H9 (cell line): Measurements from ENCODE around the gene PLEKHG3. TPM values are rescaled to one million over a fixed set of nuclear protein-coding genes. Genes with fewer than 3 reads are reported as not detected.

Experiments
- DNase-seq: peaks from one replicate; pipeline ENCODE4 v3.0.0-alpha.2; 2017
- H2AFZ ChIP-seq: one replicate; pipeline ENCODE4 v1.6.1; 2013; ENCODE audit warnings: mild to moderate bottlenecking, low read length, control low read depth, moderate library complexity
- H2AK5ac ChIP-seq: 2 replicates; pipeline ENCODE4 v1.6.1; 2013; ENCODE audit warnings: low read length, control low read depth, mixed read lengths; ENCODE audit not compliant: insufficient read length
- H2BK120ac ChIP-seq: one replicate; pipeline ENCODE4 v1.6.1; 2013; ENCODE audit warnings: low read depth, mild to moderate bottlenecking, low read length, control low read depth, inconsistent platforms; ENCODE audit not compliant: poor library complexity, severe bottlenecking
- H2BK12ac ChIP-seq: 2 replicates; pipeline ENCODE4 v1.6.1; 2013; ENCODE audit warnings: low read length, control low read depth, mixed read lengths, low read depth; ENCODE audit not compliant: insufficient read length
- H2BK15ac ChIP-seq: 2 replicates; pipeline ENCODE4 v1.6.1; 2013; ENCODE audit warnings: low read depth, low read length, control low read depth
- H2BK20ac ChIP-seq: one replicate; pipeline ENCODE4 v1.6.1; 2013; ENCODE audit warnings: low read depth, mild to moderate bottlenecking, low read length, control low read depth, inconsistent platforms; ENCODE audit not compliant: poor library complexity, severe bottlenecking
- H2BK5ac ChIP-seq: 2 replicates; pipeline ENCODE4 v1.6.1; 2013; ENCODE audit warnings: low read length, control low read depth, mixed read lengths; ENCODE audit not compliant: insufficient read length
- H3K14ac ChIP-seq: 2 replicates; pipeline ENCODE4 v1.6.1; 2013; ENCODE audit warnings: low read length, control low read depth; ENCODE audit not compliant: insufficient read depth
- H3K18ac ChIP-seq: 2 replicates; pipeline ENCODE4 v1.6.1; 2013; ENCODE audit warnings: low read depth, mild to moderate bottlenecking, mixed read lengths, low read length, control low read depth; ENCODE audit not compliant: insufficient read length
- H3K23ac ChIP-seq: 2 replicates; pipeline ENCODE4 v1.6.1; 2013; ENCODE audit warnings: low read length, control low read depth, mixed read lengths, low read depth; ENCODE audit not compliant: insufficient read length
- H3K23me2 ChIP-seq: 2 replicates; pipeline ENCODE4 v1.6.1; 2013; ENCODE audit warnings: low read depth, mild to moderate bottlenecking, mixed read lengths, low read length, control low read depth; ENCODE audit not compliant: insufficient read length, poor library complexity, severe bottlenecking
- H3K27ac ChIP-seq: 2 replicates; pipeline ENCODE4 v1.5.1; 2013; ENCODE audit warnings: low read length, control low read depth, mixed read lengths, low read depth; ENCODE audit not compliant: insufficient read length
- H3K27me3 ChIP-seq: 2 replicates; pipeline ENCODE4 v1.6.1; 2013; ENCODE audit warnings: low read length, control low read depth, inconsistent platforms; ENCODE audit not compliant: insufficient read depth
- H3K4ac ChIP-seq: 2 replicates; pipeline ENCODE4 v1.6.1; 2013; ENCODE audit warnings: low read depth, mild to moderate bottlenecking, control low read depth, inconsistent platforms, low read length, moderate library complexity
- H3K4me1 ChIP-seq: 2 replicates; pipeline ENCODE4 v1.6.1; 2013; ENCODE audit warnings: low read length, control low read depth, inconsistent platforms; ENCODE audit not compliant: insufficient read depth
- H3K4me2 ChIP-seq: 2 replicates; pipeline ENCODE4 v1.6.1; 2013; ENCODE audit warnings: low read length, control low read depth, mixed read lengths; ENCODE audit not compliant: insufficient read length, insufficient read depth
- H3K56ac ChIP-seq: 2 replicates; pipeline ENCODE4 v1.6.1; 2013; ENCODE audit warnings: low read depth, mild to moderate bottlenecking, mixed read lengths, low read length, control low read depth; ENCODE audit not compliant: insufficient read length
- H3K79me1 ChIP-seq: 2 replicates; pipeline ENCODE4 v1.6.1; 2013; ENCODE audit warnings: low read depth, mild to moderate bottlenecking, moderate library complexity, low read length, control low read depth, inconsistent platforms; ENCODE audit not compliant: insufficient read depth, poor library complexity, severe bottlenecking
- H3K79me2 ChIP-seq: 2 replicates; pipeline ENCODE4 v1.6.1; 2013; ENCODE audit warnings: low read length, control low read depth, inconsistent platforms; ENCODE audit not compliant: insufficient read depth
- H3K9ac ChIP-seq: 2 replicates; pipeline ENCODE4 v1.6.1; 2013; ENCODE audit warnings: low read length, control low read depth, mixed read lengths; ENCODE audit not compliant: insufficient read length; ENCODE audit errors: extremely low read depth
- H3K9me3 ChIP-seq: one replicate; pipeline ENCODE4 v1.6.1; 2013; ENCODE audit warnings: low read depth, low read length, inconsistent platforms; ENCODE audit not compliant: control insufficient read depth
- H3T11ph ChIP-seq: one replicate; pipeline ENCODE4 v1.6.1; 2013; ENCODE audit warnings: mild to moderate bottlenecking, low read length, control low read depth, inconsistent platforms
- H4K20me1 ChIP-seq: one replicate; pipeline ENCODE4 v1.6.1; 2013; ENCODE audit not compliant: control insufficient read depth, insufficient read length, insufficient read depth
- H4K5ac ChIP-seq: 2 replicates; pipeline ENCODE4 v1.6.1; 2013; ENCODE audit warnings: low read depth, mild to moderate bottlenecking, mixed read lengths, low read length, control low read depth; ENCODE audit not compliant: insufficient read length
- H4K8ac ChIP-seq: replicated peaks from 2 replicates; pipeline ENCODE4 v1.6.1; 2013; ENCODE audit warnings: low read length, control low read depth, mixed read lengths, low read depth; ENCODE audit not compliant: insufficient read length
- H4K91ac ChIP-seq: 2 replicates; pipeline ENCODE4 v1.6.1; 2013; ENCODE audit warnings: low read depth, mild to moderate bottlenecking, moderate library complexity, mixed read lengths, low read length, control low read depth; ENCODE audit not compliant: insufficient read length
- H3K27ac Mint-ChIP-seq, 3 experiments: 2 replicates in 2 of 3; 3 replicates in 1 of 3; pipeline ENCODE4 v1.8.0; 2020 to 2021; ENCODE audit warnings: mixed read lengths in 3 of 3, mild to moderate bottlenecking in 1 of 3, moderate library complexity in 1 of 3
- H3K27me3 Mint-ChIP-seq: 2 replicates; pipeline ENCODE4 v1.8.0; 2021; ENCODE audit warnings: low read depth, mild to moderate bottlenecking, moderate library complexity, mixed read lengths
- H3K36me3 Mint-ChIP-seq, 3 experiments: 2 replicates in 2 of 3; 3 replicates in 1 of 3; pipeline ENCODE4 v1.8.0; 2020 to 2021; ENCODE audit warnings: low read depth in 3 of 3, mixed read lengths in 3 of 3; ENCODE audit not compliant: insufficient read depth in 1 of 3
- H3K4me1 Mint-ChIP-seq, 2 experiments: 2 replicates each; pipeline ENCODE4 v1.8.0; 2020; ENCODE audit warnings: mixed read lengths in 2 of 2
- H3K4me3 Mint-ChIP-seq, 2 experiments: 2 replicates in 1 of 2; 3 replicates in 1 of 2; pipeline ENCODE4 v1.8.0; 2020 to 2021; ENCODE audit warnings: mild to moderate bottlenecking in 2 of 2, mixed read lengths in 2 of 2, moderate library complexity in 1 of 2
- H3K9me3 Mint-ChIP-seq, 2 experiments: 2 replicates in 1 of 2; 3 replicates in 1 of 2; pipeline ENCODE4 v1.8.0; 2020; ENCODE audit warnings: mild to moderate bottlenecking in 2 of 2, mixed read lengths in 2 of 2, moderate library complexity in 1 of 2
- WGBS: extraction: QIAGEN DNeasy Blood & Tissue Kit; methylation state at CpG from one replicate; pipeline ENCODE4 v1.1.7; 2013; ENCODE audit warnings: missing lambda C conversion rate, low lambda C conversion rate, mixed read lengths; ENCODE audit not compliant: insufficient read length; ENCODE audit errors: extremely low coverage; 5-methylcytosine and 5-hydroxymethylcytosine counted together
- total RNA-seq: library from RNA; stranded (reverse); gene quantifications from 2 replicates; pipeline ENCODE4 v1.2.1, GENCODE V29; 2021
- TF ChIP-seq, protein P1 (sequence below): fragments of 200-600 bp; sonication (generic); conservative IDR thresholded peaks from 3 replicates; pipeline ENCODE4 v1.8.0; 2021; ENCODE audit warnings: antibody characterized with exemption, mild to moderate bottlenecking

PLEKHG3 gene
- total RNA-seq, 1 experiment from 2014 or later = 48.5 TPM

DNA sequence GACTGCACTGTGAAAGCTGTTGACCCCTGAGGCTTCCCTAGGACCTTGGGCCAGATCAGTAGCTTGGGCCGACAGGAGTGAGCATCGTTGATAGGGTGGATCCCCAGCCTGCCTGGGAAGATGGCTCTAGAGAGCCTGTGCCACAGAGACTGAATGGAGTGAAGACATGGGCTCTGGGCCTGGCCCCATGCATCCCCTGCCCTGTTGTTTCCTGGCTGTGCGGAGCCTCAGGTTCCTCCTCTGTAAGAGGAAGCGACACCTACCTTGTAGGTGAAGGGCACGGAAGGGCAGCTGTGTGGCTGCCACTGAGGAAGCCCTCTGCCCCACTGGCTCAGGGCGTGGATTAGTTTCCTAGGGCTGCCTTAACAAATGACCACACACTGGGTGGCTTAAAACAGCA, 23.9 kb downstream of the PLEKHG3 start:
- H3K27me3 ChIP-seq = no peaks in the 10 kb centered on the region
- H3K9me3 Mint-ChIP-seq = no peaks in the 10 kb centered on the region
- TF ChIP-seq, protein P1, sequence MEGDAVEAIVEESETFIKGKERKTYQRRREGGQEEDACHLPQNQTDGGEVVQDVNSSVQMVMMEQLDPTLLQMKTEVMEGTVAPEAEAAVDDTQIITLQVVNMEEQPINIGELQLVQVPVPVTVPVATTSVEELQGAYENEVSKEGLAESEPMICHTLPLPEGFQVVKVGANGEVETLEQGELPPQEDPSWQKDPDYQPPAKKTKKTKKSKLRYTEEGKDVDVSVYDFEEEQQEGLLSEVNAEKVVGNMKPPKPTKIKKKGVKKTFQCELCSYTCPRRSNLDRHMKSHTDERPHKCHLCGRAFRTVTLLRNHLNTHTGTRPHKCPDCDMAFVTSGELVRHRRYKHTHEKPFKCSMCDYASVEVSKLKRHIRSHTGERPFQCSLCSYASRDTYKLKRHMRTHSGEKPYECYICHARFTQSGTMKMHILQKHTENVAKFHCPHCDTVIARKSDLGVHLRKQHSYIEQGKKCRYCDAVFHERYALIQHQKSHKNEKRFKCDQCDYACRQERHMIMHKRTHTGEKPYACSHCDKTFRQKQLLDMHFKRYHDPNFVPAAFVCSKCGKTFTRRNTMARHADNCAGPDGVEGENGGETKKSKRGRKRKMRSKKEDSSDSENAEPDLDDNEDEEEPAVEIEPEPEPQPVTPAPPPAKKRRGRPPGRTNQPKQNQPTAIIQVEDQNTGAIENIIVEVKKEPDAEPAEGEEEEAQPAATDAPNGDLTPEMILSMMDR = no peak
- H3T11ph ChIP-seq = no peak overlapping the region
- peaks cover 7% of the 10 kb centered on the region; the same call in 1 of the 2 replicates for H3K79me2 ChIP-seq
- H3K4me1 Mint-ChIP-seq = peaks cover 48 to 49% of the 10 kb centered on the region in 2 experiments
- no peak overlapping the region for H3K27ac ChIP-seq
- no CpG with 5 or more reads among the region's 6 CpGs for WGBS
- DNase-seq = no peak
- H3K56ac ChIP-seq = no peak overlapping the region
- H2BK20ac ChIP-seq = no peak overlapping the region
- no peak overlapping the region for H4K91ac ChIP-seq
- 0 out of 7 replicates have a peak overlapping the region, but pooled peaks of 1 of the 3 experiments have one; percentile 49 for H3K27ac Mint-ChIP-seq
- H4K20me1 ChIP-seq = no peaks in the 10 kb centered on the region
- H3K18ac ChIP-seq = no peak overlapping the region
- H2BK5ac ChIP-seq = no peak overlapping the region
- no peak overlapping the region for H3K14ac ChIP-seq
- no peak overlapping the region for H2BK12ac ChIP-seq
- H4K8ac ChIP-seq = no peak overlapping the region
- H3K79me1 ChIP-seq = peaks cover 2% of the 10 kb centered on the region
- H3K23ac ChIP-seq = no peak overlapping the region
- no peak overlapping the region for H3K4ac ChIP-seq
- H4K5ac ChIP-seq = no peak overlapping the region
- peaks cover 14% of the 10 kb centered on the region for H3K4me1 ChIP-seq
- no peak overlapping the region for H3K4me2 ChIP-seq
- H2AFZ ChIP-seq = no peak overlapping the region
- H3K27me3 Mint-ChIP-seq = no peaks in the 10 kb centered on the region
- no peaks in the 10 kb centered on the region for H3K9me3 ChIP-seq
- no peak overlapping the region for H2BK120ac ChIP-seq
- H3K4me3 Mint-ChIP-seq = no peak overlapping the region
- H3K36me3 Mint-ChIP-seq = peaks cover 31 to 53% (median 45%) of the 10 kb centered on the region in 3 experiments; a peak in 6 of 7 replicates
- H3K23me2 ChIP-seq = no peaks in the 10 kb centered on the region
- no peak overlapping the region for H2AK5ac ChIP-seq
- H3K9ac ChIP-seq = no peak overlapping the region
- no peak overlapping the region for H2BK15ac ChIP-seq
